Panc1 (cell line): ENCODE data around the gene CLMP.

Source experiments
- CTCF ChIP-seq: fragments of 450-650 bp; IDR thresholded peaks from 2 replicates; pipeline ENCODE4 v1.5.1; 2017; ENCODE audit warnings: mild to moderate bottlenecking
- POLR2AphosphoS5 ChIP-seq: IDR thresholded peaks from 2 replicates; pipeline ENCODE4 v1.6.1; 2012; ENCODE audit warnings: mild to moderate bottlenecking, low read depth, low read length, moderate library complexity
- TF ChIP-seq, protein P1 (sequence below), 2 experiments: IDR thresholded peaks; 2 replicates each; pipeline ENCODE4 v1.6.1; 2011 to 2012; ENCODE audit warnings: low read depth in 2 of 2, control low read depth in 1 of 2, low read length in 1 of 2, mild to moderate bottlenecking in 1 of 2, moderate library complexity in 1 of 2; ENCODE audit not compliant: insufficient read depth in 1 of 2

GRCh38 chr11:123051634-123052033, 143.4 kb downstream of the CLMP start:
- TF ChIP-seq CTCF: no peak
- peak; percentile 18; the same call in 1 of the 2 replicates for TF ChIP-seq POLR2AphosphoS5
- TF ChIP-seq, protein P1, sequence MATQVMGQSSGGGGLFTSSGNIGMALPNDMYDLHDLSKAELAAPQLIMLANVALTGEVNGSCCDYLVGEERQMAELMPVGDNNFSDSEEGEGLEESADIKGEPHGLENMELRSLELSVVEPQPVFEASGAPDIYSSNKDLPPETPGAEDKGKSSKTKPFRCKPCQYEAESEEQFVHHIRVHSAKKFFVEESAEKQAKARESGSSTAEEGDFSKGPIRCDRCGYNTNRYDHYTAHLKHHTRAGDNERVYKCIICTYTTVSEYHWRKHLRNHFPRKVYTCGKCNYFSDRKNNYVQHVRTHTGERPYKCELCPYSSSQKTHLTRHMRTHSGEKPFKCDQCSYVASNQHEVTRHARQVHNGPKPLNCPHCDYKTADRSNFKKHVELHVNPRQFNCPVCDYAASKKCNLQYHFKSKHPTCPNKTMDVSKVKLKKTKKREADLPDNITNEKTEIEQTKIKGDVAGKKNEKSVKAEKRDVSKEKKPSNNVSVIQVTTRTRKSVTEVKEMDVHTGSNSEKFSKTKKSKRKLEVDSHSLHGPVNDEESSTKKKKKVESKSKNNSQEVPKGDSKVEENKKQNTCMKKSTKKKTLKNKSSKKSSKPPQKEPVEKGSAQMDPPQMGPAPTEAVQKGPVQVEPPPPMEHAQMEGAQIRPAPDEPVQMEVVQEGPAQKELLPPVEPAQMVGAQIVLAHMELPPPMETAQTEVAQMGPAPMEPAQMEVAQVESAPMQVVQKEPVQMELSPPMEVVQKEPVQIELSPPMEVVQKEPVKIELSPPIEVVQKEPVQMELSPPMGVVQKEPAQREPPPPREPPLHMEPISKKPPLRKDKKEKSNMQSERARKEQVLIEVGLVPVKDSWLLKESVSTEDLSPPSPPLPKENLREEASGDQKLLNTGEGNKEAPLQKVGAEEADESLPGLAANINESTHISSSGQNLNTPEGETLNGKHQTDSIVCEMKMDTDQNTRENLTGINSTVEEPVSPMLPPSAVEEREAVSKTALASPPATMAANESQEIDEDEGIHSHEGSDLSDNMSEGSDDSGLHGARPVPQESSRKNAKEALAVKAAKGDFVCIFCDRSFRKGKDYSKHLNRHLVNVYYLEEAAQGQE (IDR thresholded peaks at IDR 0.05; ENCODE audit: insufficient read depth in 1 of 2, low read depth in 2 of 2, low read length in 1 of 2): no peak
